Stimulated activated CD8-positive, alpha-beta memory T cell treated with anti-CD3 and anti-CD28 coated beads, Interleukin-12 subunit alpha, Interleukin-12 subunit beta, amount 100 ng/mL, for 24 hours (primary cell): ENCODE measurements around the gene HIC2.
A peak's percentile ranks its signal among the peaks of the same experiment; 100 is the strongest.
"Not testable (repeated sequence)": the region's sequence is repeated elsewhere in the genome, so short reads cannot be mapped to it uniquely, and the experiment has no call there.

ENCODE experiments used
- DNase-seq: peaks from one replicate; pipeline ENCODE4 v3.0.0-alpha.2; 2020; ENCODE audit errors: extremely low read depth

HIC2 gene

GRCh38 chr22:21450858-21451353 lies 33.7 kb downstream of the HIC2 start:
- no peak for DNase-seq

- no peak for DNase-seq
These were observed 34.7 kb downstream of the HIC2 start for GRCh38 chr22:21451545-21452520.

- not testable (repeated sequence) for DNase-seq
These were observed 35.5 kb downstream of the HIC2 start for GRCh38 chr22:21452666-21453065.

GRCh38 chr22:21454998-21455333 lies 37.8 kb downstream of the HIC2 start:
- DNase-seq = not testable (repeated sequence)

- DNase-seq = no peak
These were observed 38.3 kb downstream of the HIC2 start for GRCh38 chr22:21455334-21456089.

GRCh38 chr22:21457023-21457787 lies 40.0 kb downstream of the HIC2 start:
- no peak for DNase-seq

- DNase-seq = not testable (repeated sequence)
These were observed 45.5 kb downstream of the HIC2 start for GRCh38 chr22:21462672-21463071.

- not testable (repeated sequence) for DNase-seq
These were observed 50.4 kb downstream of the HIC2 start, which contains the start of gene TMEM191C for GRCh38 chr22:21467337-21468193. Gene TMEM191C (plus strand): TSS chr22:21467387. CDS start chr22:21467460, 73 bp downstream.

GRCh38 chr22:21468194-21469096 lies 51.3 kb downstream of the HIC2 start:
- peak; percentile 79 for DNase-seq

GRCh38 chr22:21469097-21469994 lies 52.2 kb downstream of the HIC2 start:
- DNase-seq = not testable (repeated sequence)

- not testable (repeated sequence) for DNase-seq
These were observed 55.8 kb downstream of the HIC2 start for GRCh38 chr22:21472984-21473383.

GRCh38 chr22:21473664-21474063 lies 56.5 kb downstream of the HIC2 start:
- DNase-seq = not testable (repeated sequence)

- DNase-seq = not testable (repeated sequence)
These were observed 66.9 kb downstream of the HIC2 start for GRCh38 chr22:21484039-21484438.

- not testable (repeated sequence) for DNase-seq
These were observed 70.6 kb downstream of the HIC2 start for GRCh38 chr22:21487723-21488122.

GRCh38 chr22:21489149-21489680 lies 72.0 kb downstream of the HIC2 start:
- not testable (repeated sequence) for DNase-seq

GRCh38 chr22:21490556-21490955 lies 73.4 kb downstream of the HIC2 start:
- not testable (repeated sequence) for DNase-seq

- not testable (repeated sequence) for DNase-seq
These were observed 75.1 kb downstream of the HIC2 start for GRCh38 chr22:21492271-21492670.
